Mesodermal cell (in vitro differentiated cells): ENCODE data around the gene EPN2.

Experiments used
- H3K27ac ChIP-seq: 2 replicates; pipeline ENCODE4 v1.7.0; 2013; ENCODE audit warnings: mild to moderate bottlenecking, low read depth, low read length, moderate library complexity; ENCODE audit not compliant: severe bottlenecking
- H3K36me3 ChIP-seq: 2 replicates; pipeline ENCODE4 v1.7.1; 2013; ENCODE audit warnings: mild to moderate bottlenecking, low read length, moderate library complexity; ENCODE audit not compliant: control insufficient read depth, insufficient read depth
- H3K4me1 ChIP-seq: one replicate; pipeline ENCODE4 v1.7.1; 2013; ENCODE audit warnings: mild to moderate bottlenecking, low read length; ENCODE audit not compliant: insufficient read depth, control insufficient read depth, poor library complexity, severe bottlenecking
- H3K4me3 ChIP-seq: 2 replicates; pipeline ENCODE4 v1.7.0; 2013; ENCODE audit warnings: low read length, control low read depth, mild to moderate bottlenecking; ENCODE audit not compliant: insufficient read depth, poor library complexity, severe bottlenecking; ENCODE audit errors: extremely low read depth
- H3K9me3 ChIP-seq: 2 replicates; pipeline ENCODE4 v1.7.1; 2013; ENCODE audit warnings: mild to moderate bottlenecking, low read length, moderate library complexity; ENCODE audit not compliant: control insufficient read depth
- whole genome bisulfite sequencing, 2 experiments: methylation state at CpG; one replicate each; pipeline ENCODE4 v1.1.5; 2013; ENCODE audit warnings: missing lambda C conversion rate in 2 of 2; ENCODE audit not compliant: insufficient coverage in 2 of 2; 5-methylcytosine and 5-hydroxymethylcytosine counted together

EPN2 gene

GRCh38 chr17:19376811-19377210, 139.6 kb downstream of the EPN2 start:
- H3K9me3 ChIP-seq, result no peaks in the 10 kb centered on the region
- peak overlapping the region; percentile 95 for H3K27ac ChIP-seq
- H3K4me3 ChIP-seq, result peak overlapping the region; percentile 88
- peaks cover 4% of the 10 kb centered on the region for H3K4me1 ChIP-seq
- peaks cover 26% of the 10 kb centered on the region for H3K36me3 ChIP-seq
- WGBS, 2 experiments, result 83% methylated on average over 1 of the region's 2 CpGs; no CpG with 5 or more reads in 1 of the 2 experiments

DNA sequence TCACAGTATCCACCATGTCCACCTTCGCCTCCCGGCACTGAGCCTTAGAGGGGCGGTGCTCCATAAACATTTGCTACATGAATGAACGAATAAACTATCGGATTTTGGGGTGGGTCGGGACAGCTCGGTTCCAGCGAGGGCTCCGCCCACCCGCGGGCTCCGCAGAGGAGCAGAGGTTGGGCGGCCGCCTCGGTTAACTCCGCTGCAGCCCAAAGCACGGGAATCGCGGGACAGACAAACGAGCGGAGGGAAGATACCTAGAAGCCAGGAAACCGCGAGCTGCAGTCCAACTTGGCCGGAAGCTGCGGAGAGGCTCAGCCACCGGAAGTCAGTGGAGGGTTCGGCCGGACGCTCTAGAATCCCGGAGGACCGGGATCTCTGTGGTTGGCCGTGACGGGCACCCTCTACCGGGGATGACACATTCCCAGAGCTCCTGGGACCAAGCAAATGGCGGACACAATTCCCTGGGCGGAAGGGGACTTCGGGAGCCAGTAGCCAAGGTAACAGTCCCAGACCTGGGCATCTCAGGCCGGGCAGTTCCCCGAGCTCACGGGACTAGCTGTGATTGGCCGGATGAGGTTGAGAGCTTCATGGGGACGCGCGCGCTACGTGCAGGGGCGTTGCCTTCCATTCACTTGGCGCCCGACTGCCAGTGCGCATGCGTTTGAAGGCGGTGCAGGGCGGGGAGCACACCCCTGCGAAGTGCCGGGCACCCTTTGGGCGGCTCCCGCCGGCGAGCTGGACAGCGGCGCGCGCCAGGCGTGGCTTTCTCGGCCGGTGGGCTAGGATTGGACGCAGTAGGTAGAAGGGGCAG, 140.6 kb downstream of the EPN2 start:
- Histone ChIP-seq H3K4me3 (peak overlapping the region; percentile 88), H3K4me1 (peaks cover 4% of the 10 kb centered on the region), H3K27ac (peak overlapping the region; percentile 95), H3K9me3 (no peaks in the 10 kb centered on the region), H3K36me3 (peaks cover 36% of the 10 kb centered on the region)
- WGBS, 2 experiments, result 0% methylated on average over 66 of the region's 67 CpGs

DNA sequence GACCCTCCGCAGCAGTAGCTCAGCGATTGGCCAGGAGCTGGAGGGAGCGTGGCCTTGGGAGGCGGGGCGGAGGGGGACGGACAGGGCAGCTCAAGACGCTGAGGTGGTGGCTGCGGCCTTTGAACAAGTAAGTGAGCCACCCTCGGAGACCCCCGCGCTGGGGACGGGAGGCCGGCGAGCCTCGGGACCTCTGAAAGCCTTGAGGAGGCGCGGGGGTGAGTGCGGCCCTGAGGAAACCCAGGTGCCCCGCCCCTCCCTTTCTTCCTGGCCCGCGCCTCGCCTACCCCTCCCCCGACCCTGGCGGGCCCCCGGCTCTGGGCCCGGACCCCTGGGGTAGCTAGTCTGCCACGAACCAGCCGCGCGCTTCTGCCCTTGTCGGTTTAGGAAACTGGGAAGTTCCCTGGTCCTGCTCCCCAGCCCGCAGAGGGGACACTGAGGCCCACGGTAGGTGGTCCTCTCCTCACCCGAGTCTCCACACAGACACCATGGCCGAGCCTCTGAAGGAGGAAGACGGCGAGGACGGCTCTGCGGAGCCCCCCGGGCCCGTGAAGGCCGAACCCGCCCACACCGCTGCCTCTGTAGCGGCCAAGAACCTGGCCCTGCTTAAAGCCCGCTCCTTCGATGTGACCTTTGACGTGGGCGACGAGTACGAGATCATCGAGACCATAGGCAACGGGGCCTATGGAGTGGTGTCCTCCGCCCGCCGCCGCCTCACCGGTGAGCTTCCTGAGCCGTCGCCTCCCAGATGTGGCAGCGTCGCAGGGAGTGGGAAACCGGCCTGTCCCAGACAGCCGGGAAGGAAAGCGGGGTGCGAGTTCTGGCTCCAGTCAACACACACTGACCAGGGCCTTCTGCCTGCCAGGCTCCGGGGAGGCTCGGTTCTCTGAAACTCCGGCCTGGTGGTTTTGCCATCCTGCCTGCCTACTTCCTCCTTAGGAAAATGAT, 141.5 kb downstream of the EPN2 start, which contains the start of gene MAPK7:
TSS of gene MAPK7 (plus strand) at position 83 of the 945 bp plus-strand sequence. CDS start at position 486, 403 bp downstream.
- Histone ChIP-seq H3K27ac (peak within 1 kb of the TSS; percentile 95), H3K9me3 (no peaks in the 10 kb centered on the region), H3K4me1 (peaks cover 4% of the 10 kb centered on the region), H3K36me3 (peaks cover 45% of the 10 kb centered on the region), H3K4me3 (peak within 1 kb of the TSS; percentile 88)
- 7% methylated on average over 59 of the region's 69 CpGs for WGBS, 2 experiments

DNA sequence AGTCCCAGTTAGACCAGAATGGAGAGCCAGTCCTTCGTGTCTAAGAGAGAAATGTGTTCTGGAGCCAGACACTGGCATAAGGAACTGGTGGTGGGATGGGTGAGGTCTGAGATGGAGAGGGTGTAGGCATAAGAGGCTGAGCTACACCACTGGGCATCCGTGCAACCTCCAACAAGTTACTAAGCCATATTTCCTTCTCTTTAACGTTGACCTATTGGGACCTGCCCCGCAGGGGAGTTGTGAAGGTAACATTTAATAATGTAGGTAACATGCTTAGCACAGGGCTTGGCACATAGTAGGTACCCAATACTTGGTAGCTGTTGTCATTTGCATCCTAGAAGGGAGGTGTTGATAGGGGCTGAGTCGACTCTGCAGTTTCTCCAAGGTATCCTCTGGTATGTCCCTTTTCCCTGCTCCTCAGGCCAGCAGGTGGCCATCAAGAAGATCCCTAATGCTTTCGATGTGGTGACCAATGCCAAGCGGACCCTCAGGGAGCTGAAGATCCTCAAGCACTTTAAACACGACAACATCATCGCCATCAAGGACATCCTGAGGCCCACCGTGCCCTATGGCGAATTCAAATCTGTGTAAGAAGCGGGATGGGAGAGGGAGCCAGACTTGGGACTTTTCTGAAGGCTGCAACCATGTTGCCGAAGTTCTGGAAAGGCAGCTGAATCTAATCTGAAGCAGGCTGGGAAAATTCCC, 142.3 kb downstream of the EPN2 start:
- no peak overlapping the region for H3K27ac ChIP-seq
- peak overlapping the region; percentile 88 for H3K4me3 ChIP-seq
- H3K9me3 ChIP-seq, result no peaks in the 10 kb centered on the region
- H3K4me1 ChIP-seq, result peaks cover 4% of the 10 kb centered on the region
- H3K36me3 ChIP-seq, result peaks cover 53% of the 10 kb centered on the region
- 87 to 98% methylated on average over 10 to 12 of the region's 13 CpGs for WGBS, 2 experiments

DNA sequence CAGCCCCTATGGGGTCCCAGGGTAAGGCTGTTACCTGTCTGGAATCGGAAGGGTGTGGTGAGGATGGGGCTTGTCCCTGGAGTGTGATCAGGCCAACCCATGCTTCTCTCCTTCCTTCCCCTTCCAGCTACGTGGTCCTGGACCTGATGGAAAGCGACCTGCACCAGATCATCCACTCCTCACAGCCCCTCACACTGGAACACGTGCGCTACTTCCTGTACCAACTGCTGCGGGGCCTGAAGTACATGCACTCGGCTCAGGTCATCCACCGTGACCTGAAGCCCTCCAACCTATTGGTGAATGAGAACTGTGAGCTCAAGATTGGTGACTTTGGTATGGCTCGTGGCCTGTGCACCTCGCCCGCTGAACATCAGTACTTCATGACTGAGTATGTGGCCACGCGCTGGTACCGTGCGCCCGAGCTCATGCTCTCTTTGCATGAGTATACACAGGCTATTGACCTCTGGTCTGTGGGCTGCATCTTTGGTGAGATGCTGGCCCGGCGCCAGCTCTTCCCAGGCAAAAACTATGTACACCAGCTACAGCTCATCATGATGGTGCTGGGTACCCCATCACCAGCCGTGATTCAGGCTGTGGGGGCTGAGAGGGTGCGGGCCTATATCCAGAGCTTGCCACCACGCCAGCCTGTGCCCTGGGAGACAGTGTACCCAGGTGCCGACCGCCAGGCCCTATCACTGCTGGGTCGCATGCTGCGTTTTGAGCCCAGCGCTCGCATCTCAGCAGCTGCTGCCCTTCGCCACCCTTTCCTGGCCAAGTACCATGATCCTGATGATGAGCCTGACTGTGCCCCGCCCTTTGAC, 143.5 kb downstream of the EPN2 start:
- no peaks in the 10 kb centered on the region for H3K9me3 ChIP-seq
- no peak overlapping the region for H3K27ac ChIP-seq
- H3K36me3 ChIP-seq, result peaks cover 63% of the 10 kb centered on the region
- H3K4me1 ChIP-seq, result peaks cover 4% of the 10 kb centered on the region
- H3K4me3 ChIP-seq, result no peak overlapping the region
- 95 to 96% methylated on average over 27 to 29 of the region's 29 CpGs for WGBS, 2 experiments

GRCh38 chr17:19381361-19381740, 144.2 kb downstream of the EPN2 start:
- H3K4me3 ChIP-seq, result no peak overlapping the region
- WGBS, 2 experiments, result 95 to 97% methylated on average over 5 to 7 of the region's 7 CpGs
- no peaks in the 10 kb centered on the region for H3K9me3 ChIP-seq
- H3K27ac ChIP-seq, result no peak overlapping the region
- H3K36me3 ChIP-seq, result peaks cover 67% of the 10 kb centered on the region
- H3K4me1 ChIP-seq, result peaks cover 5% of the 10 kb centered on the region

GRCh38 chr17:19381741-19382444, 144.7 kb downstream of the EPN2 start:
- Histone ChIP-seq H3K4me3 (no peak overlapping the region), H3K9me3 (no peaks in the 10 kb centered on the region), H3K27ac (no peak overlapping the region), H3K4me1 (peaks cover 10% of the 10 kb centered on the region), H3K36me3 (peaks cover 67% of the 10 kb centered on the region)
- WGBS, 2 experiments, result 96 to 97% methylated on average over 25 to 29 of the region's 31 CpGs

- no peaks in the 10 kb centered on the region for H3K9me3 ChIP-seq
- H3K4me1 ChIP-seq, result peaks cover 19% of the 10 kb centered on the region
- H3K27ac ChIP-seq, result no peak overlapping the region
- no peak overlapping the region for H3K4me3 ChIP-seq
- H3K36me3 ChIP-seq, result peaks cover 67% of the 10 kb centered on the region
- 94 to 97% methylated on average over 10 to 11 of the region's 13 CpGs for WGBS, 2 experiments
Observed at GRCh38 chr17:19382531-19383444, 145.6 kb downstream of the EPN2 start.
